Epithelial cell of prostate (primary cell): ENCODE data around the gene FYB1.

ENCODE experiments used
- DNase-seq: peaks from one replicate; pipeline ENCODE4 v3.0.0-alpha.2; 2011; ENCODE audit warnings: low read depth, low spot score
- H3K27ac ChIP-seq: fragments of 450-650 bp; 2 replicates; pipeline ENCODE4 v1.5.1; 2017; ENCODE audit warnings: mild to moderate bottlenecking

Gene FYB1

GRCh38 chr5:39064450-39064849 is 154.9 kb downstream of the FYB1 start:
- no peak overlapping the region for H3K27ac ChIP-seq
- DNase-seq, result no peak

- no peak overlapping the region for H3K27ac ChIP-seq
- no peak for DNase-seq
These were observed 156.3 kb downstream of the FYB1 start for GRCh38 chr5:39063037-39063436.

DNA sequence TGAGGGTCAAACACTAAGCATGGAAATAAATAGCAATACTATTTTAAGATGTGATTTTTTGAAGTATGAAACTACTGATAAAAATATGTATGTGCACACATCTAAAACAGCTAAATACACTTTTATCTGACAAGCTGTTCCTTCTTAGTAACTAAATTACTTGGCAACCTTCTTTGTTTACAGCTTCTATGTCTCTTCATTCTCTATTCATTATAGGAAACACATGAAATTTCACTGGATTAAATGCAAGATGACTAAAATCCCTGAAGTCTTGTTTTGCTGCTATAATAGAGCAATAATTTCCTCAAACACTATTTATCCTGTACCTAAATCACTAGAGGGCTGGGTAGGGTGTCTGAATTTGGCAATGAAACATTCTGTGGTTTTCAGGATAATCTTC is 156.8 kb downstream of the FYB1 start:
- H3K27ac ChIP-seq, result no peak overlapping the region
- no peak for DNase-seq

DNA sequence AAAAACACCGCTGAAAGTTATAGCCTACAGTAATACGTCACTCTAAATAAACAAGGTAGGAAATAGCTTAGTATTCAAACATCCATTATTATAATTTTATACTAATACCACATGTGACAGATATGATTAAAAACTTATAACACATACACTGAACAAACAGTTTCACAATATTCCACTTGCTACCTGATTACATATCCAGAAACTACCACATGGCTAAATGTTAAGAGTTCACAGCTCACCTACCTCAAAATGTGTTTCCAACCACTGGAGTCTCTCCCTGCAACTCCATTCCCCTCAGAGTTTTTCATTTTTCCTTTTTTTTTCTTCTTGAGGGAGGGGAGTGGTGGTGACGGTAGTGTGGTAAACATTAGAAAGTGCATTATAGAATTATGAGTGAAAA is 157.3 kb downstream of the FYB1 start:
- no peak for DNase-seq

DNA sequence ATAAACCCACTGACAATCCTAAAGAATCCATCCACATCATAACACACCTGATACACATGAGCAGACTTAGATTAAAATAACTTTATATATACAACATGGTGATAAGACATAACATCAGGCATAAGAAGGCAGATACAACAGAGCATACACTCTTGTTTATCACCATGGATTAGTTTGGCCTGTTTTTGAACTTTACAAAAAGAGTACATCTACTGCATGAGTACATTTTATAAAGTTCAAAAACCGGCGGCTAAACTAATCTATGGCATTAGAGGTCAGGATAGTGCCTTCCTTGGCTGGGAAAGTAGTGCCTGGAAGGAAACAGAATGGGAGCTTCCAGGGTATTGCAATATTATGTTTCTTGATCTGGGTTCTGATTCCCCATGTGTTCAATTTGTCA is 160.3 kb downstream of the FYB1 start:
- no peak for DNase-seq
- no peak overlapping the region for H3K27ac ChIP-seq

More for the DNA sequence above, 157.3 kb downstream of the FYB1 start:
- no peak overlapping the region for H3K27ac ChIP-seq

DNA sequence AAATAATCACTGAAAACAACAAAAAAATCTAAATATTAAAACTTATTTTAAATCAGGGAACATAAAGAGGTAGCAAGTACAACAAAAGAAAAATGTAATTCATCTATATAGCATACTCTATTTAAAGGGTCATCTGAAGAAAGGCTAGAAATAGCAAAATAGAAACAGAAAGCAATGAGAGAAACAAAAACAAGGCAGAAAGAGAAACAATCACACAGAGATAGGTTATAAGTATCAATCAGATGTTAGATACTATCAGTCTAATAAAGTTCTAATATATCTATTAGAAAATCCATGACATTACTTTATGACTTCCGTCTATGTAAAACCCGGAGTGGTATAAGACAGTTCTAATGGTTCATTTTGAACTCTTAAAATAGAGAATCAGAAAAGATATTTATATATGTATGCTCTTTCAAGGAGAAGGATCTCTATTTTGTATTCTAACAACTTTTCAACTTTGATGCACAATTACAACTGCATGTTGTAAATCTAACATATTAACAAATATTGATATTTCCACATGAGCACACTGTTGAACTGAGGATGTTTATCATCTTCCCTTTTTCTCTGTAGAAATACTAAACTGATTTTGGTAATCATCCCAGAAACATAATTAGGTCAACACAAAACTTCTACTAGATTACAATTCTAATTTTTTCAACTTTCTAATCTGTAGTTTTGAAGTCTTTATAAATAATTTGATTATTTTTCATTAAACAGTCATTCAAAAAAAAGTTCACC is 161.0 kb downstream of the FYB1 start:
- no peak for DNase-seq

GRCh38 chr5:39057734-39058133 is 161.6 kb downstream of the FYB1 start:
- DNase-seq, result no peak
- no peak overlapping the region for H3K27ac ChIP-seq

More for the DNA sequence above, 161.0 kb downstream of the FYB1 start:
- H3K27ac ChIP-seq, result no peak overlapping the region

GRCh38 chr5:39055768-39056398 is 163.5 kb downstream of the FYB1 start:
- no peak for DNase-seq
- H3K27ac ChIP-seq, result no peak overlapping the region
